MCF 10A (cell line): ENCODE measurements around the gene AP1M1. TPM values are rescaled to one million over a fixed set of nuclear protein-coding genes. Genes with fewer than 3 reads are reported as not detected.

Experiments used
- BruUV-seq: library from RNA; stranded (reverse); fragments of 400-500 nt; replicated peaks from 2 replicates; lab custom pipeline; 2021; lab: Mats Ljungman, UMichigan
- CTCF ChIA-PET: fragments of 300-600 bp; sonication (Branson Sonifier 250); formaldehyde crosslinking; extraction: SDS; loops from one replicate; lab custom pipeline; 2021; ENCODE audit warnings: antibody characterized with exemption, inconsistent platforms; lab: Yijun Ruan, JAX
- POLR2A ChIA-PET: fragments of 300-600, 350-650 bp; sonication (Branson Sonifier 250); formaldehyde crosslinking; extraction: SDS; loops from one replicate; lab custom pipeline; 2020; ENCODE audit warnings: antibody characterized with exemption, inconsistent platforms; lab: Yijun Ruan, JAX
- DNase-seq: peaks from one replicate; pipeline ENCODE4 v3.0.0-alpha.2; 2018; ENCODE audit not compliant: unreplicated experiment
- H3K27ac Mint-ChIP-seq: one replicate; pipeline ENCODE4 v1.8.0; 2022; ENCODE audit warnings: mild to moderate bottlenecking, low read depth, mixed read lengths; ENCODE audit not compliant: unreplicated experiment
- H3K27me3 Mint-ChIP-seq: one replicate; pipeline ENCODE4 v1.8.0; 2022; ENCODE audit warnings: mixed read lengths; ENCODE audit not compliant: insufficient read depth, unreplicated experiment
- H3K36me3 Mint-ChIP-seq: one replicate; pipeline ENCODE4 v1.8.0; 2022; ENCODE audit warnings: mild to moderate bottlenecking, moderate library complexity, mixed read lengths; ENCODE audit not compliant: insufficient read depth, unreplicated experiment
- H3K4me1 Mint-ChIP-seq: one replicate; pipeline ENCODE4 v1.8.0; 2022; ENCODE audit warnings: mixed read lengths; ENCODE audit not compliant: insufficient read depth, unreplicated experiment
- H3K4me3 Mint-ChIP-seq: one replicate; pipeline ENCODE4 v1.8.0; 2022; ENCODE audit warnings: mild to moderate bottlenecking, moderate library complexity, mixed read lengths; ENCODE audit not compliant: unreplicated experiment
- H3K9me3 Mint-ChIP-seq: one replicate; pipeline ENCODE4 v1.8.0; 2022; ENCODE audit warnings: mixed read lengths; ENCODE audit not compliant: unreplicated experiment
- CTCF ChIP-seq: fragments of 200-600 bp; IDR thresholded peaks from one replicate; pipeline ENCODE4 v1.8.0; 2022; ENCODE audit warnings: antibody characterized with exemption, mild to moderate bottlenecking; ENCODE audit not compliant: unreplicated experiment
- intact Hi-C: fragments of 100-400 bp; cut with micrococcal nuclease; formaldehyde crosslinking; loops from 2 replicates; pipeline ENCODE4 v1.14.1; 2022
- total RNA-seq: library from RNA; stranded (reverse); gene quantifications from 2 replicates; pipeline ENCODE4 v1.2.3, GENCODE V29; 2022

AP1M1 gene
- total RNA-seq, 1 experiment from 2014 or later: 53.8 TPM

GRCh38 chr19:16206637-16207036 is 8.9 kb downstream of the AP1M1 start:
- peaks cover 70% of the 10 kb centered on the region for H3K36me3 Mint-ChIP-seq

GRCh38 chr19:16207063-16207462 is 9.4 kb downstream of the AP1M1 start:
- no peaks in the 10 kb centered on the region for H3K27me3 Mint-ChIP-seq
- no peaks in the 10 kb centered on the region for H3K4me1 Mint-ChIP-seq
- BruUV-seq: no TSS peak
- H3K36me3 Mint-ChIP-seq: peaks cover 69% of the 10 kb centered on the region
- no peak for DNase-seq
- intact Hi-C loops: no loop called here
- no peak for TF ChIP-seq CTCF
- H3K9me3 Mint-ChIP-seq: no peaks in the 10 kb centered on the region
- CTCF ChIA-PET: interaction anchor here (1.2 kb wide), 1 partner anchor 165 kb away, joined by 4 read pairs; no protein-coding TSS in a partner anchor
- peak overlapping the region; percentile 82 for H3K27ac Mint-ChIP-seq
- no peak overlapping the region for H3K4me3 Mint-ChIP-seq
- POLR2A ChIA-PET: no interaction called here

More at GRCh38 chr19:16206637-16207036, 8.9 kb downstream of the AP1M1 start:
- Mint-ChIP-seq H3K27me3 (no peaks in the 10 kb centered on the region), H3K4me1 (no peaks in the 10 kb centered on the region), H3K4me3 (no peak overlapping the region), H3K9me3 (no peaks in the 10 kb centered on the region), H3K27ac (peak overlapping the region; percentile 82)
- ChIA-PET POLR2A (no interaction called here), CTCF (interaction anchor here (0.6 kb wide), 1 partner anchor 50 kb away, joined by 3 read pairs; no protein-coding TSS in a partner anchor)
- no peak for DNase-seq
- TF ChIP-seq CTCF: no peak
- intact Hi-C loops: no loop called here
- BruUV-seq: no TSS peak

DNA sequence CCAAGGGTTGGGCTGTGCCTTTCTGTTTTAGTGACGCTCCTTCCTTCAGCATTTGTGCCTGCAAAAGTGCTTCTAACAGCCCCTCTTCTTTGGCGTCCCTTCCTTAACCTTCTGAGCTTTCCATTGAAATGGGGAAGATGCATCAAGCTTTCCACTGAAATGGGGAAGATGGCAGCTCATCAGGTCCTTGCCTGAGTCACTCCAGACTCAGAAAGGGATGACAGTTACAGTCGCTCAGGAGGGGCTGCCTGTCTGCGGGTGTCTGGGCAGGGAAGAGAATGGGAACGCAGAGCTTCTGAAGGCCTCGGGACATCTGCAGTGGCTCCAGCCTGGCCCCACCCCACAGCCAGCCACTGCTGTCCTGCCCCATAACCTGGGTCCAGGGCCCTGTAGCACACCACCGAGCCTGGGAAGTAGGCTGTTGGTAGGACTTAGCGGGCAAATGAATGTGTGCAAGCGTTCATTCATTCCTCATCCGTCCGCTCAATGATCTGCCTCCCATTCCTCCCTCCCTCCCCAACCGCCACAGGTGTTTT is 9.8 kb downstream of the AP1M1 start:
- ChIA-PET CTCF (interaction anchor here (0.6 to 1.2 kb wide), 2 partner anchors 19 to 166 kb away, joined by 3 to 4 read pairs; no protein-coding TSS in a partner anchor), POLR2A (no interaction called here)
- intact Hi-C loops: no loop called here
- no peak for DNase-seq
- Mint-ChIP-seq H3K36me3 (peaks cover 66% of the 10 kb centered on the region), H3K27ac (no peak overlapping the region), H3K4me1 (no peaks in the 10 kb centered on the region), H3K4me3 (no peak overlapping the region), H3K27me3 (no peaks in the 10 kb centered on the region), H3K9me3 (no peaks in the 10 kb centered on the region)
- no TSS peak for BruUV-seq
- TF ChIP-seq CTCF: no peak

DNA sequence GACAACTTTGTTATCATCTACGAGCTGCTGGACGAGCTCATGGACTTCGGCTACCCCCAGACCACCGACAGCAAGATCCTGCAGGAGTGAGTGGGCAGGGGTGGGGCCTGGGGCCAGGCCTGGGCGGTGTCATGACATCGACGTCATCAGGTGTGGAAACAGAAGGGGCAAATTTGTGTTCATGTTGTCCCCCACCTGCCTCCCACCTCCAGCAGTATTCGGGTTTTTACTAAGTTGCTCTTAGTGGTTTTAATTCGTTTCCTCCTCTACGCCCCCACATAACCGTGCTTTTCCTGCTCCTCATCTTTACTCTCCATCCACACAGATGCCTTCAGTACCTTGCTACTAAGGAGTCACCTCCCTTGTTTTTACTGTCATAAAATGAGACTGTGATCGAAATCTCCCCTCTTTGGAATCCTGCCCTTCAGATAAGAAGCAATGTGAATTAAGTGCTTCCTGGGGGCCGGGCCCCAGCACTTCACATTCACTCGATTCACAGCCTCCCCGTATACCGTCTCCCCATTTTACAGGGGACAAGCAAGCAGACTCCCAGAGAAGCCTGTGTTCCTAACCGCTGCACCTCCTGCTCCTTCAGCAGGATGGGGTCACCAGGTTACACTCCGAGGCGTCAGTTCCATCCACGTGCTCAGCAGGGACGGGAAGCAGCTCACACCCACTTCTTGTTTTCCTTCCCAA is 10.5 kb downstream of the AP1M1 start:
- ChIA-PET POLR2A (no interaction called here), CTCF (interaction anchor here (0.6 to 1.2 kb wide), 2 partner anchors 19 to 166 kb away, joined by 3 to 4 read pairs; no protein-coding TSS in a partner anchor)
- Mint-ChIP-seq H3K27ac (no peak overlapping the region), H3K9me3 (no peaks in the 10 kb centered on the region), H3K4me1 (peaks cover 6% of the 10 kb centered on the region), H3K27me3 (no peaks in the 10 kb centered on the region), H3K4me3 (no peak overlapping the region), H3K36me3 (peaks cover 60% of the 10 kb centered on the region)
- BruUV-seq: no TSS peak
- TF ChIP-seq CTCF: no peak
- DNase-seq: no peak
- intact Hi-C loops: no loop called here
